Spleen (tissue), 11 donors: ENCODE measurements around the gene NOD1. TPM values are rescaled to one million over a fixed set of nuclear protein-coding genes. Genes with fewer than 3 reads are reported as not detected.

Source experiments
- DNase-seq: peaks from one replicate; pipeline ENCODE4 v3.0.0-alpha.2; 2020
- H3K27ac ChIP-seq, 8 donors: fragments of 200-600 bp; sonication (generic) in 7 of 8; 1 replicate in 4 of 8; 2 replicates in 4 of 8; pipeline versions ENCODE4 v1.5.0 to v1.8.0; 2016 to 2021; ENCODE audit warnings: inconsistent platforms in 4 of 8, mild to moderate bottlenecking in 4 of 8, moderate library complexity in 1 of 8
- H3K27me3 ChIP-seq, 7 donors: fragments of 200-600 bp; sonication (generic) in 6 of 7; replicated peaks in 1 of 7; 1 replicate in 4 of 7; 2 replicates in 3 of 7; pipeline versions ENCODE4 v1.5.0 to v1.8.0; 2016 to 2021; ENCODE audit warnings: inconsistent platforms in 3 of 7, mild to moderate bottlenecking in 1 of 7
- H3K36me3 ChIP-seq, 6 donors: fragments of 200-600 bp; sonication (generic) in 5 of 6; 1 replicate in 4 of 6; 2 replicates in 2 of 6; pipeline versions ENCODE4 v1.5.0 to v1.8.0; 2016 to 2021; ENCODE audit warnings: inconsistent platforms in 2 of 6
- H3K4me1 ChIP-seq, 6 donors: fragments of 200-600 bp; sonication (generic) in 5 of 6; 1 replicate in 3 of 6; 2 replicates in 3 of 6; pipeline versions ENCODE4 v1.5.0 to v1.8.0; 2016 to 2021; ENCODE audit warnings: inconsistent platforms in 3 of 6
- H3K4me3 ChIP-seq, 8 donors: fragments of 200-600 bp; sonication (generic) in 7 of 8; 1 replicate in 4 of 8; 2 replicates in 4 of 8; pipeline versions ENCODE4 v1.5.0 to v1.8.0; 2016 to 2021; ENCODE audit warnings: inconsistent platforms in 4 of 8, mild to moderate bottlenecking in 4 of 8, moderate library complexity in 2 of 8
- H3K9me3 ChIP-seq, 8 donors: fragments of 200-600 bp; sonication (generic) in 7 of 8; 1 replicate in 4 of 8; 2 replicates in 4 of 8; pipeline versions ENCODE4 v1.5.0 to v1.8.0; 2016 to 2021; ENCODE audit warnings: inconsistent platforms in 4 of 8
- POLR2A ChIP-seq, 3 donors: fragments of 450-650 bp; IDR thresholded peaks; one replicate each; pipeline ENCODE4 v1.5.1; 2017; ENCODE audit warnings: antibody characterized with exemption in 3 of 3, mild to moderate bottlenecking in 1 of 3
- POLR2AphosphoS5 ChIP-seq, 3 donors: sonication (generic); formaldehyde crosslinking; IDR thresholded peaks; one replicate each; pipeline ENCODE4 v1.5.1; 2017; ENCODE audit warnings: antibody characterized with exemption in 3 of 3
- WGBS, 5 donors: extraction: QIAGEN DNeasy Blood & Tissue Kit in 3 of 5; methylation state at CpG; one replicate each; pipeline versions ENCODE4 v1.1.5 to v1.1.7; 2013 to 2018; 5-methylcytosine and 5-hydroxymethylcytosine counted together
- intact Hi-C: fragments of 100-400 bp; cut with DNase I; formaldehyde crosslinking; loops from one replicate; pipeline ENCODE4 v1.15.0; 2023; ENCODE audit warnings: low total_unique reads
- polyA plus RNA-seq, 3 donors: library from polyadenylated mRNA; stranded (reverse); fragments of 200-250 nt; gene quantifications; one replicate each; pipeline ENCODE4 v1.2.1, GENCODE V29; 2013
- total RNA-seq, 7 donors: library from RNA; depleted of rRNA in 3 of 7; stranded (reverse); fragments of >200 nt in 3 of 7; fragmentation: NEBNext Ultra II Directional in 4 of 7; extraction: Animal tissue kit (Norgen Biotek cat#: 25700) in 4 of 7; gene quantifications; one replicate each; pipeline versions ENCODE4 v1.1.0 to v1.2.1, GENCODE V29; 2016 to 2021
- TF ChIP-seq, protein P1 (sequence below), 11 experiments: fragments of 200-600 bp in 7 of 11; fragments of 450-650 bp in 4 of 11; sonication (generic) in 4 of 11; IDR thresholded peaks in 8 of 11; conservative IDR thresholded peaks in 3 of 11; 1 replicate in 7 of 11; 2 replicates in 4 of 11; pipeline versions ENCODE4 v1.4.0 to v1.8.0; 2016 to 2021; ENCODE audit warnings: antibody characterized with exemption in 11 of 11, inconsistent platforms in 4 of 11, mild to moderate bottlenecking in 1 of 11
- donor health status: healthy with polysubstance abuse.
- donor health status: DM: no; HTN: no; CAD: no; lungs with moderate emphysema.
- donor health status: DM: no; HTN: no; CAD: no.
- donor health status: Bipolar disorder and iron deficiency.
- donor health status: healthy.
- donor health status: DM: no; HTN: no; CAD: no.
- donor health status: DM: yes; HTN: yes; CAD: no.

NOD1 gene
- total and polyA plus RNA-seq, 10 donors: 11.0 to 40.8 (median 33.5) TPM

DNA sequence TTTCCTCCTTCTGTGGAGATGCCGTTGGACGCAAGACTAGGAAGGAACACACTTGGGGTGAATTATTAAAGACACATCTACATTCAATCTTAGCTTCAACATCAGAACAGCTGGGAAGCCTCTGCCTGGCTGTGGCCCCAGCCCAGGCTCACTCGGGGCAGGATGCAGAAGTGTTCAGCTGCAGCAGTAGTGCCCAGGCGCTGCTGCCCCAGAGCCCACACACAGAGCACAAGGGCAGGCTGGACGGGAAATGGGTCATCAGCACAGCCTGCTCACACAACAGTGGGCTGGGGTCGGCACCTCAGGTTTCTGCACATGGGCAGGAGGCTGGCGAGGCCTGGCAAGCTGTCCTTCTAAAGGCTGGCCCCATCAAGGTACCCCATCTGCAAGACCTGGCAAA, 42.5 kb downstream of the NOD1 start:
- peak in 2 of 3 donors; percentile 34 to 68 for TF ChIP-seq POLR2AphosphoS5 (IDR thresholded peaks at IDR 0.05)
- TF ChIP-seq, protein P1, sequence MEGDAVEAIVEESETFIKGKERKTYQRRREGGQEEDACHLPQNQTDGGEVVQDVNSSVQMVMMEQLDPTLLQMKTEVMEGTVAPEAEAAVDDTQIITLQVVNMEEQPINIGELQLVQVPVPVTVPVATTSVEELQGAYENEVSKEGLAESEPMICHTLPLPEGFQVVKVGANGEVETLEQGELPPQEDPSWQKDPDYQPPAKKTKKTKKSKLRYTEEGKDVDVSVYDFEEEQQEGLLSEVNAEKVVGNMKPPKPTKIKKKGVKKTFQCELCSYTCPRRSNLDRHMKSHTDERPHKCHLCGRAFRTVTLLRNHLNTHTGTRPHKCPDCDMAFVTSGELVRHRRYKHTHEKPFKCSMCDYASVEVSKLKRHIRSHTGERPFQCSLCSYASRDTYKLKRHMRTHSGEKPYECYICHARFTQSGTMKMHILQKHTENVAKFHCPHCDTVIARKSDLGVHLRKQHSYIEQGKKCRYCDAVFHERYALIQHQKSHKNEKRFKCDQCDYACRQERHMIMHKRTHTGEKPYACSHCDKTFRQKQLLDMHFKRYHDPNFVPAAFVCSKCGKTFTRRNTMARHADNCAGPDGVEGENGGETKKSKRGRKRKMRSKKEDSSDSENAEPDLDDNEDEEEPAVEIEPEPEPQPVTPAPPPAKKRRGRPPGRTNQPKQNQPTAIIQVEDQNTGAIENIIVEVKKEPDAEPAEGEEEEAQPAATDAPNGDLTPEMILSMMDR (IDR thresholded peaks at IDR 0.05 in 8 of 11, conservative IDR thresholded peaks at IDR 0.05 in 3 of 11): no peak
- 57 to 67% (median 66%) methylated on average over 5 to 7 of the region's 7 CpGs for WGBS, 5 donors
- peak overlapping the region in 5 of 8 donors; percentile 7 to 80 (median 74) for H3K27ac ChIP-seq
- intact Hi-C loops: no loop called here
- no peak for DNase-seq
- H3K4me3 ChIP-seq: no peak overlapping the region
- H3K9me3 ChIP-seq: no peaks in the 10 kb centered on the region
- no peaks in the 10 kb centered on the region for H3K27me3 ChIP-seq
- peaks cover 0 to 78% (median 45%) of the 10 kb centered on the region in 6 donors for H3K36me3 ChIP-seq
- H3K4me1 ChIP-seq: peaks cover 28 to 75% (median 52%) of the 10 kb centered on the region in 6 donors

DNA sequence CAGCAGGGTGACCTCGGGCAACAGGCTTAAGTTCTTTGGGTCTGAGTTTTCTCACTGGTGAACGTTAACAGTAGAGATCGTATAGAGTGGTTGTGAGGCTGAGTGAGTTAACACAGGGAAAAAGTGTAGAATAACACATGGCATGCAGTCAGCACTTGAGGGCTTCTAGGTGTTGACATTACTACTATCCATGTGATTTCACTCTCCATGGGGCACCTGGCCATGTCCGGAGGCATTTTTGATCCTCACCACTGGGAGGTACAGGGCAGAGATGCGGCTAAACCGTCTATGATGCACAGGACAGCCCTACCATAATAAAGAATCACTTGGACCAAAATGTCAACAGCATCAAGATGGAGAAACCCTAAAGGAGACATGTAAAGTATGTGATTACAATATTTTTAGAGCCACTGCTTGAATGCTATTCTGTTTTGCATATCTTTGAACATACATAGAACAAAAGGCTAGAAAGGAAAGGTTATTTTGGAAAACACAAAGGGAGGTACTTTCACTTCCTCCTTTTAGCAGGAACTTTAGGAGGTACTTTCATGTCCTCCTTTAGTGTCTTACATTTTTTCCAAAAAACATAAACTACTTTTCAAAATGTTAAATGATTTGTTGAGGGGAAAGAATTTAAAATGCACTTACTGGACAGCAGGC, 44.3 kb downstream of the NOD1 start:
- WGBS, 5 donors: 77 to 88% (median 85%) methylated on average over 6 of the region's 6 CpGs
- TF ChIP-seq POLR2AphosphoS5 (IDR thresholded peaks at IDR 0.05) (no peak), POLR2A (IDR thresholded peaks at IDR 0.05) (no peak)
- TF ChIP-seq, protein P1 (IDR thresholded peaks at IDR 0.05 in 8 of 11, conservative IDR thresholded peaks at IDR 0.05 in 3 of 11): no peak
- H3K4me1 ChIP-seq: peaks cover 43 to 92% (median 67%) of the 10 kb centered on the region in 6 donors
- H3K27ac ChIP-seq: peak overlapping the region in 7 of 8 donors; percentile 36 to 80 (median 74)
- H3K27me3 ChIP-seq: no peaks in the 10 kb centered on the region
- no peak overlapping the region for H3K4me3 ChIP-seq
- H3K36me3 ChIP-seq: peaks cover 0 to 96% (median 48%) of the 10 kb centered on the region in 6 donors
- intact Hi-C loops: no loop called here
- H3K9me3 ChIP-seq: no peaks in the 10 kb centered on the region
- DNase-seq: no peak

DNA sequence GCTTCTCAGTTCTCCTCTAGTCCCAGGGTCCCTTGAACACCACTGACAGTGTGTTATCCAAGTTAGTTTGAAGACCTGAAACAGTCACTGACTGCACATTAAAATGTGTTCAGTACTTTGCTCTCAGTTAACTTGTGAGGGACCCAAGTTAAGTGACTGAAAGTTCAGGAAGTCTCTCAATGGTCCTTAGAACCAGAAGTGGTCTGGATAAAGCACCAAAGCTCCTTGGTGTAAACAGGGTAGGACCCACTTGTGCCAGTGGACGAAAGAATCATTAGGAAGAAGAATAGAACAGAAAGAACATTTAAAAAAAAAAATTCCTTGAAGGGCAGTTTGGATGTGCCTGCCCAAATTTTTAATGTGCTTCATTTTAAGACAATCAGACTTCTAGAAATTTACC, 45.1 kb downstream of the NOD1 start:
- no peak for TF ChIP-seq POLR2AphosphoS5 (IDR thresholded peaks at IDR 0.05)
- peak overlapping the region; percentile 29 to 80 (median 69) for H3K27ac ChIP-seq
- intact Hi-C loops: no loop called here
- H3K9me3 ChIP-seq: no peaks in the 10 kb centered on the region
- H3K4me1 ChIP-seq: peaks cover 43 to 100% (median 75%) of the 10 kb centered on the region in 6 donors
- 69 to 81% (median 77%) methylated on average over 1 of the region's 1 CpG for WGBS, 5 donors
- peaks cover 0 to 96% (median 51%) of the 10 kb centered on the region in 6 donors for H3K36me3 ChIP-seq
- no peaks in the 10 kb centered on the region for H3K27me3 ChIP-seq
- no peak overlapping the region for H3K4me3 ChIP-seq
- no peak for DNase-seq

DNA sequence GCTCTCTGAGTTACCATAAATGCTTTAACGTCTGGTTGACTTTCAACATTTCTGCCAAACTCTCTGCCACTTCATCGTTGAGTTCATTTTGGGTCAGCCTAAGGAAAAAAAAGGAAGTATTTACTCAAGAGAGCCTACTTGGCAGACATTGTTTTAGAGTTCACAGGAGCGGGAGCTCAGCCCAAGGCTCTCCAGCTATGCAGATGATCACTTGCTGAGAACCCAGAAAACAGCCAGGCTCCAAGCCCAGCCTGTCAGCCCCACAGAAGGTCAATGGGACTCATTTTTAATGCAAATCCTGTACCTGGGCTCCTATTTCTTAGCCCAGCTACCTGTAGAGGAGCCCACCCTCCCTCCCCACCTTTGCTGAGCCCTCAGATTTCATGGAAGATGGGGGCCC, 45.5 kb downstream of the NOD1 start:
- H3K4me1 ChIP-seq: peaks cover 43 to 100% (median 78%) of the 10 kb centered on the region in 6 donors
- H3K9me3 ChIP-seq: no peaks in the 10 kb centered on the region
- WGBS, 5 donors: 21 to 45% (median 26%) methylated on average over 3 of the region's 3 CpGs
- TF ChIP-seq POLR2AphosphoS5 (IDR thresholded peaks at IDR 0.05) (peak in 1 of 3 donors; percentile 57), POLR2A (IDR thresholded peaks at IDR 0.05) (no peak)
- TF ChIP-seq, protein P1 (IDR thresholded peaks at IDR 0.05 in 8 of 11, conservative IDR thresholded peaks at IDR 0.05 in 3 of 11): no peak
- DNase-seq: no peak
- H3K36me3 ChIP-seq: peaks cover 0 to 96% (median 50%) of the 10 kb centered on the region in 6 donors
- peak overlapping the region; percentile 29 to 80 (median 69) for H3K27ac ChIP-seq
- intact Hi-C loops: no loop called here
- no peak overlapping the region for H3K4me3 ChIP-seq
- no peaks in the 10 kb centered on the region for H3K27me3 ChIP-seq
